Measurements from ENCODE around the gene CCDC33.

CCDC33 gene

DNA sequence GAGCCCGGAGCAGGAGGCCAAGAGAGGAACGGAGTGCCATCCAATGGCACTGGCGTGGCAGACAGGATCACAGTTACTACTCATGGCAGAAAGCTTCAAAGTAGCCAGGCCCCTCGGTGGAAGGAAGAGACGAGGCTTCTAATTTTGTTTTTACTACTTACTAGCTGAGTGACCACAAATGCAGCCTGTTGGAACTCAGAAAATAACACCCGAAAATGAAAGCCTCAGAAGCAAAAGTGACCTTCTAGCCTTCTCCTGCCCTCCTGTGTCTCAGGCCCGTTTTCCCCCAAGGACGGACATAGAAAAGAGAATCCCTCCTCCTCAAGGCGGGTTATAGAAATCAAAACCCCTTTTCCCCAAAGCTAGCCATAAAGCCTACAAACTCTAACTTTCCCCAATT is 23.6 kb upstream of the CCDC33 start:
- no peak for DNase-seq (ENCODE audit: low read depth)
- no peak overlapping the region for H3K4me3 ChIP-seq (ENCODE audit: control insufficient read depth, low read depth, low read length)
- no peak for TF ChIP-seq CTCF (conservative IDR thresholded peaks at IDR 0.05; ENCODE audit: control insufficient read depth, insufficient read depth, low read depth, low read length)

DNA sequence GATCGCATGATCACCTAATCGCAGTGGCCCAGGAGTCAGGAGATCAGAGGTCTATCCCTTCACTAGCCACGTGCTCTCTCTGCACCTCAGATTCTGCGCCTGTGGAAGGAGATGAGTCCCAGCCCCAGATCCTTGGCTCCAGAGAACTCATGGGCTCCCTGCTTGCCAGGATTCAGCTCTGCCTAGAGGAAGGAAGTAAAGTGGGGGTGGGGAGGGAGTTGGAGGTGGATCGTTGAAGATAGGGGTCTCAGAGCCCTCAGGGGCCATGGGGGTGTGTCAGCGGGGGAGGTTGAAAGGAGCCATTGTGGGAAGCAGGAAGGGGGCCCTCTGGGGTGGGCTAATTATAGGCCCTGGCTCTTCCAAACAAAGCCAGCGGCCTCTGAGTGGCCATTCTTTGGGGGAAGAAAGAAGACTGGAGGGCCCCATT is 22.3 kb upstream of the CCDC33 start:
- TF ChIP-seq CTCF (conservative IDR thresholded peaks at IDR 0.05; ENCODE audit: control insufficient read depth, insufficient read depth, low read depth, low read length) = no peak
- H3K4me3 ChIP-seq (ENCODE audit: control insufficient read depth, low read depth, low read length) = no peak overlapping the region
- DNase-seq (ENCODE audit: low read depth) = no peak

DNA sequence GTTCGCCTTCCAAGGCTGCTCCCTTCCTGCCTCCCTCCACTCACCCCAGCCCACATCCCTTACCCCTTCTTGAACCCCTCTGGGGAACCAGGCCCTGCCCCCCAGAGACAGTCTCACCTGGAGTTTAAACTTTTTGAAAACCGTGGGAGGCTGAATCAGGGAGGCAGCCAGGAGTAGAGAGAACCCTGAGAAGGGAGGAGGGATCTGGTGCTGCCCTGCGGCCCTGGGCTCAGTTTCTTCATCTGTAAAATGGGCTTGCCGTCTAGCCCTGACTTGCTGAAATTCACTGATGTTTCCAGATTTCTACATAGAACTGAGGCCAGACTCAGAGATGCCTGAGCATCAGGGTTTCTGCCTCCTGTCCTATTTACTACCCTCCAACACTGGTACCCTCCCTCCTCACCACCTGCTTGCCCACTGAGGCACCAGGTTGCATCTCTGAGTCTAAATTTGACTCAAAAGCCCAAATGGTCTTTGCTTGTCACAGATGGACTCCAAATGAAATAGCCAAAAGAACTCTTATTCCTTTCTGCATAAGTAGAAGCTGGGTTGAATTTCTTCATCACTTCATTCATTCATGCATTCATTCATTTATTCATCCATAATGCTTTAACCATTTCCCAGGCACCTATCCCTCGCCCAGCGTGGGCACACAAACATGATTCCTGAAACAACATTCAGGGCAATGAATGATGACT is 21.7 kb upstream of the CCDC33 start:
- TF ChIP-seq CTCF (conservative IDR thresholded peaks at IDR 0.05; ENCODE audit: control insufficient read depth, insufficient read depth, low read depth, low read length) = no peak
- DNase-seq (ENCODE audit: low read depth) = no peak
- H3K4me3 ChIP-seq (ENCODE audit: control insufficient read depth, low read depth, low read length) = no peak overlapping the region

DNA sequence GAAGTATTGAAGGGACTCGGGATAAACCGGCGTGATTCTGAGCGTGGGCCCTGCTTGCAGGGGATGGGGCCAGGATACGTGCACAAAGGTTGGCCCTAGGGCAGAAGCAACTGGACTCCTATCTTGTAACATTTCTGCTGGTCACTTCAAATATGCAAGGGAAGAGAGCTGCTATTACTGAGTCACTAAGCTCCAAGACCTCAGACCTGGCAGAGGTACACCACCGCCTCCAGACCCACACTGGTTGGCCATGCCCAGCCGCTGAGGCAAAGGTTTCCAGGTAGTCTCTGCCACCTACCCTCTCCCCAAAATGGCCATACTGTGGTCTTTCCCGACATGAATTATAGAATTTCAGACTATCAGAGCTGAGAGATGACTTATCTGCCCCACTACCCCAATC is 20.2 kb upstream of the CCDC33 start:
- TF ChIP-seq CTCF (conservative IDR thresholded peaks at IDR 0.05; ENCODE audit: control insufficient read depth, insufficient read depth, low read depth, low read length) = no peak

GRCh38 chr15:74216949-74217348 is 19.2 kb upstream of the CCDC33 start:
- DNase-seq (ENCODE audit: low read depth) = no peak
- TF ChIP-seq CTCF (conservative IDR thresholded peaks at IDR 0.05; ENCODE audit: control insufficient read depth, insufficient read depth, low read depth, low read length) = no peak
- no peak overlapping the region for H3K4me3 ChIP-seq (ENCODE audit: control insufficient read depth, low read depth, low read length)

More for the DNA sequence above, 20.2 kb upstream of the CCDC33 start:
- no peak for DNase-seq (ENCODE audit: low read depth)
- no peak overlapping the region for H3K4me3 ChIP-seq (ENCODE audit: control insufficient read depth, low read depth, low read length)

GRCh38 chr15:74217907-74218885 is 17.9 kb upstream of the CCDC33 start:
- TF ChIP-seq CTCF (conservative IDR thresholded peaks at IDR 0.05; ENCODE audit: control insufficient read depth, insufficient read depth, low read depth, low read length) = no peak
- no peak for DNase-seq (ENCODE audit: low read depth)
- H3K4me3 ChIP-seq (ENCODE audit: control insufficient read depth, low read depth, low read length) = no peak overlapping the region
